CD4-positive, alpha-beta T cell treated with Interleukin-4 for 1 hour (primary cell): ENCODE results near the gene PLEKHA3.
"Not testable (repeated sequence)": the region's sequence is repeated elsewhere in the genome, so short reads cannot be mapped to it uniquely, and the experiment has no call there.

Experiments
- DNase-seq, 2 donors: peaks; one replicate each; pipeline ENCODE4 v3.0.0-alpha.2; 2020 to 2022

Gene PLEKHA3

DNA sequence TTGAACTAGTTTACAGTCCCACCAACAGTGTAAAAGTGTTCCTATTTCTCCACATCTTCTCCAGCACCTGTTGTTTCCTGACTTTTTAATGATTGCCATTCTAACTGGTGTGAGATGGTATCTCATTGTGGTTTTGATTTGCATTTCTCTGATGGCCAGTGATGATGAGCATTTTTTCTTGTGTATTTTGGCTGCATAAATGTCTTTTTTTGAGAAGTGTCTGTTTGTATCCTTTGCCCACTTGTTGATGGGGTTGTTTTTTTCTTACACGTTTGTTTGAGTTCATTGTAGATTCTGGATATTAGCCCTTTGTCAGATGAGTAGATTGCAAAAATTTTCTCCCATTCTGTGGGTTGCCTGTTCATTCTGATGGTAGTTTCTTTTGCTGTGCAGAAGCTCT, 45.2 kb downstream of the PLEKHA3 start:
- not testable (repeated sequence) for DNase-seq

DNA sequence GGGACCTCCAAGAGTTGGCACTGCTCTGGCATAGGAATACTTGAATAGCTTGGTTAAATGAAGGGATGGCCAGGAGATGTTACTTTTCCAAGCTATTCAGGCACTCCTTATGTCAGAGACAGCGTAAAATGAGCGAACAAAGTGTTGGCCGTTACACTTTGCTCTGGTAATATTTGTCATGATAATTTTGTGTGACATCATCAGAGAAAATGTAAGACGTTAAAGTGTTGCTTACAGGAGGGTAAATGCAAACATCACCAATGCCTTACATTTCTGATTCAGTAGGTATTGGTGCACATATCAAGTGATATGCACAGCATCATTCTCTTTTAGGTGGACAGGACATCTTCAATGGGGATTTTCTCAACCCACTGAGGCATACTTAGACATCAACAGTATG, 46.0 kb downstream of the PLEKHA3 start:
- no peak for DNase-seq

DNA sequence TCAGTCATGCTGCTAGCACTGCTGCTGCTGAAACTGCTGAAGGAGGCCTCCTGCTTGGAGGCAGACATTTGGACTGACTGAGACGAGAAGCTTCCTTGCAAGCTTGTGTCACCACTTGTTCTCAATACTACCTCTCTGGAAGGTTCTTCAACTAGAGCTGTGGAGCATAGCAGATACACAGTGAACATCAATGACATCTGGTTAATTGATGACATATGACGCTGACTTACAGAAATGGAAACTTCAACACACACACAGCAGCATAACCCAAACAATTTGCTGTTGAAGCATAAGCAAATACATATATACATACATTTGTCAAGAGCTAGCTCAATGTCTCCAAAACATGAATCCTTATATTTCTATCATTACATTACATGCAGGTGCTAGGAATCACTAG, 47.3 kb downstream of the PLEKHA3 start:
- DNase-seq: no peak

DNA sequence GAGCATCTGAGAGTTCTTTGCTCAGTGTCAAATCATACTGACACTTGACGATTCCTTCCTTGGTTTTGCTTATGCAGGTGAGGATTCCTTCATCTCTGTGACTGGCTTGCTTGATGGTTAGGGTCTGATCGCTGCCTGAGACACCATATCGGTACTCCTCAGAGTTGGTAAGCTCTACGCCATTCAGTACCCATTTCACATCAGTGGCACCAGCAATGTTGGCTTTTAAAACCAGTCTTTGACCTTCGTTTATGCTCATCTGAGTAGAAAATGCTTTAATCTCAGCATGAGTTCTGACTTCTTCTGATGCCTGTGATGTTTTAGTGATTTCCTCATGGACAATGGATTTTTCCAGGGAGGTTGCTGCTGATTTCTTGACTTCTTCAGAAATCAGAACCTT, 48.4 kb downstream of the PLEKHA3 start:
- no peak for DNase-seq

DNA sequence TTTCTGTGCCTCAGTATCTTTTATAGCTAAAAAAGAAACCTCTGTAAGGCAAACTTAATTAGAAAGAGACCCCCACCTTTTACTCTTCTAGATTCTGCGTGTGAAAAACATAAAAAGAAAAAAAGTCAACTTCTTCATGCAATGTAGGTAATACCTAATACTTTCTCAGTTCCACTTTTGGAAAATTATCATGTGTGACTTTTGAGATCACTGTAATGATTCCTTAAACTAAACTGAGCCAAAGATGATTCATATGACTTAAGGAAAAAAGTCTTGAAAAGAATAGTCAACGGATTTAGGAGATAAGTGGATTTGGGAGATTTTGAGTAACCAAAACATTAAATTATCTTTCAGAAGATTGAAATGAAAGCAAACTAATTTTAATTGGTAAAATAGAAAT, 48.9 kb downstream of the PLEKHA3 start:
- DNase-seq: no peak

DNA sequence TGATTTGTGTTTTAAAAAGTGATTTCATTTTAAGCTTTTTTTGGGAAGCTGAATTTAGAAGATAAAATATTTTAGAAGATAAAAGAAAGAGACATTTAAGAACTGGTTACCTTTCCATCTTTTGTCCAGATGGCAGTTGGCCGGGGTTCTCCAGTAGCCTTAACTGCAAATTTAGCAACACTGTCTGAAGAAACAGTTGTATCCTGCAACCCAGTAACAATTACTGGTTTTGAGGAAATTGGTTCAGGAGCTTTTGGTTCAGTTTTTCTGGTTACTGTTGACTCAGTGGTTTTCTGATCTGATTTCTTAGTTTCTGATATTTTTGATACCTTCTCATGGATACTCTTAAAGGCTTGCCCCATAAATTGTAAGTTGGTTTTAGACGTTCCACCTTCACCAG, 49.9 kb downstream of the PLEKHA3 start:
- no peak for DNase-seq

DNA sequence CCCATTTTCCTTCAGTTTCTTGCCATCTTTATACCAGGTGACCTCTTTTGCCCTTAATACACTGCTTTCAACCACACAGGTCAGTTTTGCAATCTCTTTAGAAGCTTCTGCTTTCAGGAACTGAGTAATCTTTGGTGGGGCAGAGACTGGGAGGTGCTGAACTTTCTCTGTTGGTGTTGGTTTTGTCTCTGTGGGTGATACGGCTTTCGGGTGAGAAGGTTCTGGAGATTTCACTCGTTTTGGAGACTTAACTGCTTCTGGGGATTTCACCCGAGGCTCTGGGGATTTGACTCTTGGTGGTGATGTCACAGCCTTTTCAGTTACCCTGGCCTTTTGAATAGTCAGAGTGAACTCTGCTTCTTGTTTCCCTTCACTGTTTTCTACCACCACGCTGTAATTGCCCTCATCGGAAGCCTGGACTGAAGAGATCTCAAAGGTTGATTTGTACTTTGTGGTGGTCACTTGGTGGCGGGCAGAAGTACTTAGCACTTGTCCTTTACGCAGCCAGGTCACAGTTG, 50.4 kb downstream of the PLEKHA3 start:
- peak; percentile 19 to 61 for DNase-seq

DNA sequence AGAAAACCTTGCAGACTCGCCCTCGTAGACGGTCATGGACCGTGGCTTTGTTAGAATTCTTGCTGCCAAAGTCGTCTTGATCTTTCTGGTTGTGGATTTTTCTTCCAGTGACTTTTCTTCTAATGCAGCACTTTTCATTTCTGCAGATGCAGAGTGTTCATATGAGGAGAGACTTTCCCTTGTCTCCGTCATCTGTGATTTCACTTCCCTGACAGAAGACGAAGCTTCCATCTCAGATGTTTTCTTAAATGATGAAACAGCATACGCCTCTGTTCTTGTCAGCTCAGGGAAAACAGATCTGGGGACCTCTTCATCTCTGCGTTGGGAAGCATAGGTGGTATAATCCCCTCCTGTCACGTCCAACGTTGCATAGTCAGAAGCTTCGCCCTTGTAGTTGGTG, 50.9 kb downstream of the PLEKHA3 start:
- no peak for DNase-seq

DNA sequence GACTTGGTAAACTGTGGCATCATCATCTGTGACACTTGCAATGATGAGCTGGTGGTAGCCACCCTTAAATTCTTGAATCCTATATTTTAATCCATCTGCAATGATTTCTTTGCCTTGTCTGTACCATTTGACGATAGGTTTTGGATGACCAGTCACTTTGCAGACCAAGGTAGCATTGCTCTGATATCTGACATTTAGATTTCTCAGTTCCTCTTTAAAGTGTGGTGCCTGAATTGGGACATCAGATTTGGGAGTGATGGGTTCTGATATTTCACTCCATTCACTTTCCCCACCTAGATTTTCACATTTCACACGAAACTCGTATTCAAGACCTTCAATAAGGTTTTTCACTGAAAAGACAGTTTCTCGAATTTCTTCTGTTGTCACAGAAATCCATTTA, 55.8 kb downstream of the PLEKHA3 start:
- no peak for DNase-seq

DNA sequence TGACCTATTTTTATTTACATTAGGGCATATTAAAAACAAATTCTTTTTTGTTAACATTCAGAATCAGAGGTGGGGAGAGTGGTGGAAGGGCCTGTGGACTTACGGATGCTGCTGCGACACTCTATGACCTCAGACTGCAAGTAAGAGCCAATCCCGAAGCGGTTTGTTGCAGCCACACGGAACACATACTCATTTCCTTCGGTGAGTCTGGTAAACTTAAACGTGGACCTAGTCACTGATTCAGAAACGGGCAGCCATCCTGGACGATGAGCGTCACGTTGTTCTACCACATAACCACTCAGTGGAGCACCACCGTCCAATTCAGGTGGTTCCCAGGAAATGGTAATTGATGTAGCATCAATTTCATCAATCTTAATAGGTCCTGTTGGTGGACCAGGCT, 61.9 kb downstream of the PLEKHA3 start:
- no peak for DNase-seq

DNA sequence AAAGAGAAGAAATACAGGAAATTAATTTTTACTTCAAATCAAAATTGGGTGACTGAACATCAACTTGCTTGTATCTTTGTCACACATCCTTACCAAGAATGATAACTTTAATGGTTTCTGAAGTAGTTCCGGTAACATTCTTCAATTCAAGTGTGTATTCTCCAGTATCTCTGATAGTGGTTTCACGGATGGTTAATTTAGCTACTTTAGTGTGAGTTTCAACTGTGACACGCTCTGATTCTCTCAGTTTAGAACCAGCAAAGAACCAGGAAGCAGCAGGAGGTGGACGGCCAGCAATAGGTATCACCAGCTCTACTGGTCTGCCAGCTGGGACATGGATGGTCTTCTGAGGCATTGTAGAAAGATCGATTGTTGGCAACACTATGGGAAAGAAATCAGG, 62.3 kb downstream of the PLEKHA3 start:
- DNase-seq: no peak

DNA sequence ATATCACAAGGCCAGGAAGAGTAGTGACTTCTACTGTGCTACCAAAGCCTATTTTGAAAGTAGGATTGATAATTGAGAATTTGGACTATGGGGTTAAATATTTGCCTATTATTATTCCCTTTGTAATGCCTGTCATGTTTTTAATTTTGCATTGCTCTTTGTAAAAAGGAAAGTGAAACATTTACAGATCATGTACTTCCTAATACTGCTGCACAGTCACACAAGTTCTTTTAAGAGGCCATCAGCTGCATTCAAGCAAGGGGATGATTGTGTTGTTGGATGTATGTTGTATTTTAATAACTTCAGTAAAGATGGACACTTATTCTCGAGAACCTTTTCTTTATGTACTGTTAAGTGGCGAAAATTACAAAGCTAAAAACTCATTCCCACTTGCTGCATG, 70.1 kb downstream of the PLEKHA3 start:
- DNase-seq: no peak

DNA sequence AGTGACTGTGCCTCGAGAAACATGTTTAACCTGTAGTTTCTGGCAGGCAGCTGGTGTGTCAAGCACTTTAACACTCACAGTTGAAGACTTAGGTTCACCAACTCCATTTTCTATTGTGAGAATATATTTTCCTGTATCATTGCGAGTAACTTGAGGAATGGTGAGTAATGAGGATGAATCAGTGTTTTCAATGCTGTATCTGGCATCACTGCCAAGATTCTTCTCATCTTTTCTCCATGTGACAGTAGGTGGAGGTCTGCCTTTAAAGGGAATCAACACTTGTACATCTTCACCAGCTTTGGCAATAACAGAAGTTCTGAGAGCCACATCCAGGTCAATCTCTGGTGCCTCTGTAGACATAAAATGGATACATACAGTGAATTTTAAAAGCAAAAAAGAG, 72.8 kb downstream of the PLEKHA3 start:
- no peak for DNase-seq
